Mesothelial cell of epicardium (in vitro differentiated cells): Measurements from ENCODE around the gene LDHAL6B. TPM values are rescaled to one million over a fixed set of nuclear protein-coding genes. Genes with fewer than 3 reads are reported as not detected.

ENCODE experiments used
- DNase-seq, 2 experiments: peaks; one replicate each; pipeline ENCODE4 v3.0.0; 2021; ENCODE audit warnings: low spot score in 2 of 2; ENCODE audit not compliant: unreplicated experiment in 2 of 2
- H3K27ac Mint-ChIP-seq: 2 replicates; pipeline ENCODE4 v1.8.0; 2021; ENCODE audit warnings: mixed read lengths
- H3K27me3 Mint-ChIP-seq: 2 replicates; pipeline ENCODE4 v1.8.0; 2021; ENCODE audit warnings: low read depth, mixed read lengths
- H3K36me3 Mint-ChIP-seq: 2 replicates; pipeline ENCODE4 v1.8.0; 2021; ENCODE audit warnings: mixed read lengths
- H3K4me1 Mint-ChIP-seq: 2 replicates; pipeline ENCODE4 v1.8.0; 2021; ENCODE audit warnings: mixed read lengths
- H3K4me3 Mint-ChIP-seq: 2 replicates; pipeline ENCODE4 v1.8.0; 2021; ENCODE audit warnings: mild to moderate bottlenecking, moderate library complexity, mixed read lengths
- H3K9me3 Mint-ChIP-seq: 2 replicates; pipeline ENCODE4 v1.8.0; 2021; ENCODE audit warnings: mixed read lengths
- CTCF ChIP-seq: fragments of 200-600 bp; sonication (generic); IDR thresholded peaks from one replicate; pipeline ENCODE4 v1.5.0; 2021; ENCODE audit warnings: antibody characterized with exemption; ENCODE audit not compliant: unreplicated experiment
- total RNA-seq: library from RNA; stranded (reverse); gene quantifications from 3 replicates; pipeline ENCODE4 v1.2.1, GENCODE V29; 2021

The LDHAL6B gene
- total RNA-seq, 1 donor from 2014 or later: not detected

- Mint-ChIP-seq H3K36me3 (peaks cover 41% of the 10 kb centered on the region), H3K27me3 (no peaks in the 10 kb centered on the region), H3K9me3 (peaks cover under 1% of the 10 kb centered on the region), H3K27ac (peak overlapping the region; percentile 65), H3K4me3 (no peak overlapping the region), H3K4me1 (peaks cover 5% of the 10 kb centered on the region)
- no peak for DNase-seq
- no peak for TF ChIP-seq CTCF
Measured at GRCh38 chr15:59221511-59222505, 15.2 kb downstream of the LDHAL6B start.

- Mint-ChIP-seq H3K27ac (no peak overlapping the region), H3K4me1 (peaks cover 5% of the 10 kb centered on the region), H3K36me3 (peaks cover 45% of the 10 kb centered on the region), H3K4me3 (no peak overlapping the region), H3K9me3 (peaks cover 4% of the 10 kb centered on the region), H3K27me3 (no peaks in the 10 kb centered on the region)
- no peak for TF ChIP-seq CTCF
- no peak for DNase-seq
Measured at GRCh38 chr15:59222906-59223550, 16.4 kb downstream of the LDHAL6B start.

DNA sequence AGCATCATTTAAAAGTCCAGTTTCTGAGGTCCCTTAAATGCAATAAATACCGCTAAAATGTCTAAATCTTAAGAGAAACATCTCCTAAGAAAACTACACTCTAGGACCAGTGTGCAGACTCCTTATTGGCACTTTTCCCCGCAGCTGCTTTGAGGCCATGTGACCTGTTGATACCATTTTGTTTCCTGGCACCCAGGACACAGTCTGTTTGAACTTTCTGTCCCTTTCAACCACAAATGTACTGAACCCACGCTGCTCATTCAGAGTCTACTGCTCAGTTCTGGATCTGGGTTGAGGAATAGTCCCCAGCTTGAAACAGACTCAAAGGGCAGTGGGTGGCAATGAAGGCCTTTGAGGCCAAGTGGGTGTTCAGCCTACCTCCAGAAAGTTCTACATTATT, 17.1 kb downstream of the LDHAL6B start:
- H3K27ac Mint-ChIP-seq: no peak overlapping the region
- H3K4me3 Mint-ChIP-seq: no peak overlapping the region
- H3K4me1 Mint-ChIP-seq: peaks cover 5% of the 10 kb centered on the region
- H3K9me3 Mint-ChIP-seq: peaks cover 4% of the 10 kb centered on the region
- no peak for DNase-seq
- no peaks in the 10 kb centered on the region for H3K27me3 Mint-ChIP-seq
- H3K36me3 Mint-ChIP-seq: peaks cover 43% of the 10 kb centered on the region
- no peak for TF ChIP-seq CTCF

- H3K27ac Mint-ChIP-seq: no peak overlapping the region
- no peak for TF ChIP-seq CTCF
- H3K36me3 Mint-ChIP-seq: peaks cover 43% of the 10 kb centered on the region
Measured at GRCh38 chr15:59224474-59224873, 17.8 kb downstream of the LDHAL6B start.

GRCh38 chr15:59227021-59227420, 20.4 kb downstream of the LDHAL6B start:
- peaks cover 4% of the 10 kb centered on the region for H3K9me3 Mint-ChIP-seq
- H3K4me3 Mint-ChIP-seq: no peak overlapping the region
- no peak overlapping the region for H3K27ac Mint-ChIP-seq
- no peak for DNase-seq
- no peaks in the 10 kb centered on the region for H3K27me3 Mint-ChIP-seq
- H3K4me1 Mint-ChIP-seq: peaks cover 5% of the 10 kb centered on the region
- H3K36me3 Mint-ChIP-seq: peaks cover 30% of the 10 kb centered on the region
- TF ChIP-seq CTCF: no peak

More at GRCh38 chr15:59224474-59224873, 17.8 kb downstream of the LDHAL6B start:
- Mint-ChIP-seq H3K27me3 (no peaks in the 10 kb centered on the region), H3K4me1 (peaks cover 5% of the 10 kb centered on the region), H3K4me3 (no peak overlapping the region), H3K9me3 (peaks cover 4% of the 10 kb centered on the region)
- DNase-seq: no peak
